A204.1 (cell line): ENCODE results near the gene LLCFC1.
"Not testable (repeated sequence)": the region's sequence is repeated elsewhere in the genome, so short reads cannot be mapped to it uniquely, and the experiment has no call there.

Experiments
- FAIRE-seq: peaks from 2 replicates; lab custom pipeline; 2012; peaks lifted over from hg19 to GRCh38; lab: Jason Lieb, UNC

The LLCFC1 gene

GRCh38 chr7:142943706-142944268, 4.5 kb downstream of the LLCFC1 start:
- FAIRE-seq, result no peak

GRCh38 chr7:142945001-142945400, 5.7 kb downstream of the LLCFC1 start:
- no peak for FAIRE-seq

DNA sequence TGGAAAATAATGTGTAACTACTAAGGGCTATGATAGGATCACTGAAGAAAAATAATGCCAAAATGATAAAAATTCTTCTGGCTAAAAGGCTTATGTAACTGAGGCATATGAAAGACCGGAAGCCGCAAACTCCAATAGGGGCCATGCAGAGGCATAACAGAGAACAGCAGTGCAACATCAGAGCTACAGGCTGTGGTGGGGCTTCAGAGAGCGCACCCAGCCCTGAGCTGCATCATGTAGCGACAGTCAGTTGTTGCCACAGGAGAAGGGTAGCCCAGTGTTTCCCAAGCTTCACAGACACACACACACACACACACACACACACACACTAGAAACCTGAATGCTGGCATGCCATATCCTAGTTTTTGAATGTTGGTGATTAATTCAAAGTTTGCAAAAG, 9.3 kb downstream of the LLCFC1 start:
- FAIRE-seq, result no peak

GRCh38 chr7:142950235-142950634, 11.0 kb downstream of the LLCFC1 start:
- no peak for FAIRE-seq

GRCh38 chr7:142954680-142955268, 15.5 kb downstream of the LLCFC1 start:
- FAIRE-seq, result no peak

DNA sequence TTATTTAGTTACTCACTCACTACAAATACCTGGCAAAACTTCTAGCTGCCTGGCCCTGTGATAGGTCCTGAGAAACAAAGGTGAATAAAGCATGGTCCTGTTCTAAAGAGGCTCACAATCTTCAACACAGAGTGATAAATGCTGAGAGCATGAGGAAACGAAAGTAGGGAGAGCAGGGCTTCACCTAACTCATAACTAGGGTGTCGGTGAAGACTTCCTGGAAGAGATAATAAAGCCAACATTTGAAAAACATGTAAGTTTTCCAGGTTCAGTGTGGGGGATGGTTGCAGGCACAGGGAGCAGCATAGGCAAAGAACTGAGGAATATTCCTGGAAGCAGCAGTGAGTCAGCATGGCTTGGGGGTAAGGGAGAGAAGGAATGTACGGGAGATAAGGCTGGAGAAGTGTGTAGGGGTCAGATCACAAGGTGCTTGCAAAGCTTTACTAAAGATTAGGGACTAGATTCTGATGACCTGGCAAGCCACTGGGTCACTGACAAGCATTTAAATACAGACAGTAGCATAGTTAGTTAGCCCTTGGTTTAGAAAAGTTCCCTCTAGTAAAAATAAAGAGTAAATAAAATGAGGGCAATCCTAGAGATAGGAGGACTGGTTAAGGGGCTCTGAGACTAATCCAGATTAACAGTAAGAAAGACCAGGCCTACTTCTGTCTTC, 17.8 kb downstream of the LLCFC1 start:
- no peak for FAIRE-seq

DNA sequence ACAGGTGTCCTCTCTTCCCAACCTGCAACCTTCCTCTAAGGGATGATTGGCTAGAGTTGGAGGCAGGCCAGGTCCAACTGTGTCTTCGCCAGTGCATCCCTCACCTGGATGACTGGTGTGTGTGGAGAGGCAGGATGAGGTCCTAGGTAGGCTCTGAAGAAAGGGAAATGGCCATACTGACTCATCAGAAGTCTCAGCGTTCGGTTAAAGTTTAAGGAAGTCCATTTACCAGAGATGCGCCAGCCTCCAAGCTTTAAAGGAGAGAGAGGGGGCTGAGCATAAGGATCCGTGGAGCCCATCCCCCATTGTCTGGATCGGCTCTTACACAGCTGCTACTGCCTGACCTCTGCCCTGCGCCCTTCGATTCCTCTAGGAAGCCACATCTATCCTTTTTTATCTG, 18.4 kb downstream of the LLCFC1 start:
- FAIRE-seq, result no peak

DNA sequence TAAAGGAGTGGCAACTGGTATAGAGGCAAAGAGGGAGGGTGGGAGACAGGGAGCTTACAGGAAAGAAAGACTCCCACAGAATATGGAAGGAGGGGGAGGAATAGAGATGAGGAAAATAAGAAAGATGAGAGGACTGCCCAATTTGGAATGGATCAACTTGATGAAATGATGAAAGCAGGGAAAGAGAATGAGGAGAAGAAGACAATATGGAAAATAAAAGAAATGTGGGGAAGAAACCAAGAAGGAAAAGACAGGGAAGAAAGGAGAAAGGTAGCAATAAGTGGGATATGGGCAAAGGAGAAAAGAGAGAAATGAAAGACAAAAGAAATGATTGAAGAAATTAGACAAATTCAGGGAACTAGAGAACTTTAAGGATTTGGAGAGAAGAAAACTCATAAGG, 19.9 kb downstream of the LLCFC1 start:
- FAIRE-seq, result no peak

DNA sequence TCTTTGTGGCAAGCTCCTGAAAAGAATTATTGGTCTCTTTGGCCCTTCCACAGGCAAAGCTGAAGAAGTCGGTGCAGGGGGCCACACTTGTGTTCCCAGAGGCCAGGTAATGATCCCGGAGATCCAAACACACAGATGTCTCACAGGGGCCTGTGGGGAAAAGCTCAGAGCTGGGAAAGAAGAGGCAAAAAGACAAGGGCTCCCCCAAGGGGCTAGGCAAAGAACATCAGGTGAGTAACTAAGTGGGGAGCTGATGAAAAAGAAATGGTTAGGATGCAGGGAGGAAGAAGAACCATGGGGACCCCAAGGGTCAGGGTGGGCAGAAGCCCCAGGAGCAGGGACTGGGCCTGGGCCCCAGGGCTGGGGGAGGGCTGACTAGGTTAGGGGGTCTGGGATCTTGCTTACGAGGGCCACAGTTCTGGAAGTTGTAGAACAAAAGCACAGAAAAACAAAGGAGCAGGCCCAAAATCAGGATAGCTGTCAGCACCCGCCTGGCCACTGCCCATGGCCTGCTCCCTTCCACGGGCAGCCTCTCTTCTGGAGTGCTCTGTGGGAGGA, 21.8 kb downstream of the LLCFC1 start:
- FAIRE-seq, result no peak

- FAIRE-seq, result no peak
Observed at GRCh38 chr7:142961595-142961972, 22.3 kb downstream of the LLCFC1 start.

DNA sequence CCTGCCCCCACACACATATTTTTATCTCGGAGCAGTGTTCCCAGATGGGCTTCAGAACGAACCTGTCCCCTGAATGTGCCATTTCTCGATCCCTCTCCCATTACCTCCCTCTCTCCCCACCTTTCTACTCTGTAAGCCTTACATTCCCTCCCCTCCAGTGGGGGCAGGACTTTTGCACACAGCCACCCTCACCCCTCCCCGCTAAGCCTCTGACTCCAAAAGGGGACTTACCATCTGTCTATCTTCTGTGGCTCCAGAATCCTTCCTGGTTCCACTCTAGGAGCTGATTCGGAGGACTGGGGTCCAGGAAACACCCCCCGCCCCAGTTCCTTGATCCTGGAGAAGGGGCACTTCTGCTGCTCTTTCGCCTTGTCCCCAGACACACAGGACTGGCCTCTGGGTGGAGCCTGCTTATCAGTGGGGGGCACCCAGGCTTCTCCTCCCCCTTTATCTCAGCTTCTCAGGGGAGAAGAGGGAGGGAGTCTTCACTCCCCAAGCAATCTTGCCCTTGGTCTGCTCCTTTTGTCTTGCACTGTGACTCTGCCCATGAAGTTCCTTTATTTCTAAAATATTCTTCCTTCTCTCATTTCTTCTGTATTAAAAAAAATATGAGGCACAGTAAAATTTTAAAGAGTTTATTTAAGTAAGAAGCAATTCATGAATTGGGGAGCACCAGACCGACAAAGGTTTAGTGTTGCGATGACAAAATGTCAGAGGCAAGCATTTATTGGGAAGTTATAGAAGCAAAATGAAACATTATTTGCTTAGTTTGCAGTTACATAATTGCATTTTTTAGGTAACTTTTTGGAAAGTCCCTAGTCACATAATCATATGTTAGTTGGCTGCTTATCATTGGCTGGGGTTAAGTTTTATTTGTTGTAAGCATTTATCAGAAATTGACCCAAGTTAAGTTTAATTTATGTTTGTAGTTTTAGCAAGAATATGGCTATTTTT, 23.0 kb downstream of the LLCFC1 start, which contains the start of gene KEL:
Gene KEL (minus strand): TSS at position 391 of the 954 bp plus-strand sequence. CDS start 157 bp downstream, at position 234.
- FAIRE-seq, result no peak

- FAIRE-seq, result no peak
Observed at GRCh38 chr7:142962991-142963390, 23.7 kb downstream of the LLCFC1 start.

GRCh38 chr7:142963993-142964392, 24.7 kb downstream of the LLCFC1 start:
- FAIRE-seq, result no peak

DNA sequence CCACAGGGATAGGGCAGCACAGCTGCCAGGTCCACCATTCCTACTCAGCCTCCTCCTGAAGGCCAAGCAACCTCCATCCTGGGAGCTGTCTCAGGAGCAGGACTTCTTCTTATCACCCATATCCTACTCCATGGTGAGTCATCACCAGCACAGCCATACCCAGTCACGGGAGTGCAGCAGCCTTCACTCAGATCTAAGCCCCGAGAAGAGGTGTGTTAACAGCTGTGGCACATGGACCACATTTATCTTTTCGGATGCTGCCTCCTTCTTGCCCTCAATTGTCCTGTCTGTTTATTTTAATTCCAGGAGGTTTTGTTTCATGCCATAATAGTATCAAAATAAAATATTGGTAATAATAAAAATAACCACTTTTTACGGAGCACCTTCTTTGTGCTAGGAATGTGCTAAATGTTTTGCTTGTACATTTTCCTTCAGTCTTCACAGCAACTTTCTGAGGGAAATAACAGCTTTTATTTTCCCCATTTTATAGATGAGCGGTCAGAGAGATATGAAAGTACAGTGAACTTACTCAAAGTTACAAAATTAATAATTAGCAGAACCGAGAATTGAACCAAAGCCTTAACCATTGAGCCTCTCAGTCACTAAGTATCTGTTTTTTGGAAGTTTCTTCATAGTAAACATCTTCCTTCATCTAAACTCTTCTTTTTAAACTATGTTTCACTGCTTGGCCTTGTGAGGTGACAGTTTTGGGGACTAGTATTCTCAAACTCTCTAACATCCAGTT, 25.4 kb downstream of the LLCFC1 start:
- FAIRE-seq, result no peak

GRCh38 chr7:142968229-142968628, 28.9 kb downstream of the LLCFC1 start:
- no peak for FAIRE-seq

DNA sequence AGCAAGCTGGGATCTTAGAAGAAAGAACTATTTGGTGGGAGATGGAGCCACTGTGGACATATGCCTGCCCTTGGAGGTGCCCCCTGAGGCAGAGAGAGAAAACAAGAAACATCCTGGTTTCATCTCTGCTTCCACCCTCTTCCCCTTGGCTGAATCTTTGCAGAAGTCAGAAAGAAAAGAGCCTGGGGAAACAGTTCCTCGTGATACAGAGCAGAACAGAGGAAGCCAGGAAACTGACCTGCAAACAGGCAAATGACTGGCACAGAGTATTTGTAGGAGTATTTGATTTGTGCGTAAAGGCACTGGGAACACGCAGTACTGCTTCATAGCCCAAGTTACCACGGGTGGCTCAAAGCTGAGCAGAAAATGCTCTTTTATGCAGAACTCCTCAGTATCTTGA, 29.9 kb downstream of the LLCFC1 start:
- no peak for FAIRE-seq

GRCh38 chr7:142974626-142975025, 35.3 kb downstream of the LLCFC1 start:
- FAIRE-seq, result no peak

DNA sequence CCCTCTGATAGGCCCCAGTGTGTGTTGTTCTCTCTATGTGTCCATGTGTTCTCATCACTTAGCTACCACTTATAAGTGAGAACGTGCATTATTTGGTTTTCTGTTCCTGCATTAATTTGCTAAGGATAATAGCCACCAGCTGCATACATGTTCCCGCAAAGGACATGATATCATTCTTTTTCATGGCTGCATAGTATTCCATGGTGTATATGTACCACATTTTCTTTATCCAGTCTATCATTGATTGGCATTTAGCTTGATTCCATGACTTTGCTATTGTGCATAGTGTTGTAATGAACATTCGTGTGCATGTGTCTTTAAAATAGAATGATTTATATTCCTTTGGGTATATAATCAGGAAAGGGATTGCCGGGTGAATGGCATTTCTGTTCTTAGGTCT, 39.1 kb downstream of the LLCFC1 start:
- not testable (repeated sequence) for FAIRE-seq

GRCh38 chr7:142983825-142984224, 44.5 kb downstream of the LLCFC1 start:
- FAIRE-seq, result no peak

DNA sequence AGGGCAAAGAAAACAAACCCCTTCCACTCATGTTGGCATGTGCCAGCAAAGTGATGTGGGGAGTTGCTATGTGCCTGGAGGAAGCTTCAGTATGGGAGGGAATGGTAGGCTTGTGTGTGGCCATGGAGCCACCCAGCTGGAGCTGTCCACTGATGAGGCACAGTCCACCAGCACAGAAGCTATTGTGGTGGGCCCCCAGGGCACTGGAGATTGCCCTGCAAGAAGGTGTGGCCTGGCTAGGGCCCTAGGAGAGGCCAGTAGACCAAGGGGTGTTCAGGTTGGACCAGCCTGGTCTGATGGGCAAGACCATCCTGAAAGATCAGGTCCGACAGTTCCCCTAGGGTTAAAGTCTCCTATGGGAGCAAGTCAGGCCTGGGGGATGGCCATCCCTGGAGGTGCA, 45.0 kb downstream of the LLCFC1 start:
- no peak for FAIRE-seq
